Keratinocyte (primary cell): ENCODE data around the gene DOCK11.

Experiments used
- CTCF ChIP-seq, 3 experiments: IDR thresholded peaks in 1 of 3; conservative IDR thresholded peaks in 1 of 3; optimal IDR thresholded peaks in 1 of 3; 2 replicates in 2 of 3; 3 replicates in 1 of 3; pipeline versions ENCODE3 to v1.5.1; 2011; ENCODE audit warnings: low read length in 3 of 3, mild to moderate bottlenecking in 3 of 3, moderate library complexity in 2 of 3, control low read depth in 1 of 3, inconsistent platforms in 1 of 3; ENCODE audit not compliant: insufficient read depth in 2 of 3; ENCODE audit errors: extremely low read depth in 1 of 3
- EZH2 ChIP-seq: IDR thresholded peaks from one replicate; pipeline ENCODE4 v1.6.1; 2012; ENCODE audit warnings: inconsistent platforms, mild to moderate bottlenecking, low read length, moderate library complexity

DNA sequence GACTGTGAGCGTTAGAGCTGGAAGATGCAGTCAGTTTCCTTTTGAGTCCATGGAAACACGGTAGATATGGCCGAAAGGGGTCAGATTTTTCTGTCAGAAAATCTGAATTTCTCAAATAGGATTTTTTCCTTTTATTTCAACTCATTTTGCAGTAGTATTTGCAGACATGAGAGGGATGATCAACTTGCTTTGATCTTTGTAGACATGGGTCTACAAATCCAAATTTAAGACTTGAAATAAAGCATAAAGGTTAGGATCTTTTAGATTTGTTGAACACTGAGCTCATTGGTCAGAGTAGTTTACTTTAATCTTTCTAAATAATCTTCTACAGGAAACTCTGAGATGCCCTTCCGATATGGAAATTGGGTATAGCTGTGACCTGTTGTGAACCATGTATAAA is 44.7 kb downstream of the DOCK11 start:
- TF ChIP-seq EZH2 (no peak), CTCF (optimal IDR thresholded peaks at IDR 0.05 in 1 of 3, IDR thresholded peaks at IDR 0.05 in 1 of 3, conservative IDR thresholded peaks at IDR 0.05 in 1 of 3; ENCODE audit: extremely low read depth in 1 of 3, insufficient read depth in 2 of 3, low read length in 3 of 3) (no peak)
